HPDE6-E6E7 (cell line): ENCODE data around the gene AGPAT1.
A peak's percentile ranks its signal among the peaks of the same experiment; 100 is the strongest.
"Not testable (repeated sequence)": the region's sequence is repeated elsewhere in the genome, so short reads cannot be mapped to it uniquely, and the experiment has no call there.

ENCODE experiments used
- DNase-seq: peaks from one replicate; pipeline ENCODE4 v3.0.0; 2011; ENCODE audit warnings: missing footprints; ENCODE audit errors: extremely low spot score

The AGPAT1 gene

DNA sequence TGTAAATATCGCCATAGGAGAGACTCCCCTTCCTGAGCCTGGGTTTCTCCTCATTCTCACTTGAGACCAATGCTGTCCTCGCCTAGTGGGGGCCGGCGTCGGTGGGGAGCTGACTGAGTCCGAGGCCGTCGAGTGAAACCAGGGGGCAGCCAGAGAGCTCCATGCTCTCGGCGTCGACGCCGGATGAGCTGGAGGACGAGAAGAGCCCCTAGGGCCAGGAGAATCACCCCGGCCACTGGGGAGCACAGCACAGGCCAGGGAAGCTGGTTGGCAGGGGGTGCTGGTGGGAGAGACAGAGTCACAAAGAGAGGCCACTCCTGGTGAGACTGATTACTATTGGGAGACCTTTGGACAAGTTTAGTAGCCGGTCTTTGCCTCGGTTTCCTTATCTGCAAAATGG lies 23.0 kb upstream of the AGPAT1 start:
- no peak for DNase-seq

DNA sequence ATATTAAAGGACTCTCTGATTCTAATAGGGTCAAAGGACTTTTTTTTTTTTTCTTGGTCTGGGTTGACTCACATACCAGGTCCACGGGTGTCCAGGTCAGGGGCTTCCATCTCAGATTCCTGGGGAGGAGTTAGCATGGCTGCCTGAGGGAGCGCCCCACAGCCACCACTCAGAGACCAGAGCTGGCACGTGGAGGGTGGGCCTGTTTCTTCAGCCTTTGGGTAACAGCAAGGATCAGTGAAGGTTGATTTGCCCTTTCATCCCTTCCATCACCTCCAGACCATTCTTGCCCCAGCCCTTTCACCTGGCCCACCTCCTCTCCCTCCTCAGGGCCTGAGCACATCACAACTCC lies 22.4 kb upstream of the AGPAT1 start:
- no peak for DNase-seq

DNA sequence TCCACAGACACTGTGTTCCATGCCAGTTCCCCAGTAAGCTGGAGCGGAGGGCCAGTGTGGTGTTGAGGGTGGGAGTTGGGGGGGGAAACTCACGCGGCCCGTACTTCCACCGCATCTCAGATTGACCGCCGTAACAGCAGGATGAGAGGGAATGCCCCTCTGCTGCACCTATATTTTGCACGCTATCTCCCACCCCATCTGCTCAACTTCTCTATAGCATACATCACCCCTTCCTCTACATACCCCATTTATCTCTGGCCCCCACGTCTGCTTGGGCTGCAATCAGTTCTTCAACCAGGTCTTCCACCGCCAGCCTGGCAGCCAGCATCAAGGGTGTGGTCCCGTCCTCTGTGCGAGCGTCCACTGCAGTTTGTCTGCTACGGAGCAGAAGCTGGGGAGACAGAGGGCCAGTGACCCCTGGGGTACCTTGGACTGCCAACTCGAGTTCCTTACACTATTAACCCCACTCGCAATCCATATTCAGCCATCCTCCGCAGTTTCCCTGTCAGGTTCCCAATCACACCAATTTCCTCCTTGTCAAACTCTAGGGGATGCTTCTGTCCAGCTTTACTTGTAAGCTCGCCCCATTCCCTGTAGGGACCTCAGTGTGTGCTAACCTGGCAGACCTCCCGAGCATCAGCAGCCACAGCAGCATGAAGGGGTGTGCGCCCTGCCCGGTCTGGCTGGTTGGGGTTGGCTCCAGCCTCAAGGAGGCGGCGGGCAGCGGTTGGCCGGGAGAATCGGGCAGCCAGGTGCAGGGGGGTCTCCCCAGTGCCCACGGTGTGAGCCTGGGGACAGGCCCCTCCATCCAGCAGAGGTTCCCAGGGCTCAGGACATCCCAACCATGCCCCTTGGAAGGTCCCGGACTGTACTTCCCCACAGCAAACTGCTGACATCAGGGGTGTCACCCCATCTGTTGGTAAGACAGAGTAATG lies 21.1 kb upstream of the AGPAT1 start:
- no peak for DNase-seq

- no peak for DNase-seq
Measured at GRCh38 chr6:32195902-32196681, 20.2 kb upstream of the AGPAT1 start.

DNA sequence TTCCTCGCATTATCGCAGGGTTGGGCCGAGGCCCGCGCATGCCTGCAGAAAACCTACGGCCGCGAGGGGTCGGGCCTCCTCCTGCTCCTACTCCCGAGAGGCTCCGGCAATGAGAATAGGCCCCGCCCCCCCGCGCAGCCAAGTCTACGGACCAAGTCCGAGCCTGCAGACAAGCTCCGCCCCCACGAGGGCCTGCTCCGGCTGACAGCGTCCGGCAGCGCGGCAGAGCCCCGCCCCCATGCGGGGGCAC lies 19.7 kb upstream of the AGPAT1 start:
- DNase-seq: peak; percentile 97

DNA sequence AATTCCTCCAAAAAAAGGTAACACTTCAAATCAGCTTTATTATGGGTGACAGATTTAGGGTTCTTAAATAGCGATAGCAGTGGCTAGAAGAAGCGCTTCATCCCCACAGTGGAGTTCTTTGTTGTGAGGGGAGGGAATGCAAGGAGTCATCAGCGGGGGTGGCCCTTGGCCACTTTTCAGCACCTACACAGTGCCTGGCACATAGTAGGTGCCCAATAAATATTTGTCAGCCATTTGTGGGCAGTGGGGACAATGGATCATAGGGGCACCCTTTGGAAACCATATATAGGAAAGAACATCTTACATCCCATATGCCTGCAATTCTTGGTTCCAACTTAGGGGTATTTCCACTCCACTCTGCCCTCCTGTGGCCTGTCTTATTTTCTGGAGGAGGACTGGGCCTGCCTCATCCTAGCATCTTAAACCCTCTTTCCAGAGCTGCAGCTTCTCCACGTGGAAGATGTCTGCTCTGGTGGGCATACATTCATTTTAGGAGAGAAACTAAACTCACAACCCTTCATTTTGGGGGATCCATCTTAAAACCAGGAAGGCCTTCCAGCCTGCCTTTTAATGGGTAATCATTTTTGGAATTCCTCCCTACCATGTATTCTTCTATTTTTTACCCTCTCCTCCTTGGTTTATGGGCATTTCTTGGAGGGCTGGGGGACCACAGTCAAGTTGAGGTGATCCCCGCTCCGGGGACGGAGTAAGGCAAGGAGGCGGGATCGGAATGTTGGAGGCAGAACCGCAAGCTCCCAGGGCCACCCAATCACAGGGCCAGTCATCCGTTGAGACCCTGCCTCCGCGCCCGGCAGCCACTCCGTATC lies 19.2 kb upstream of the AGPAT1 start:
- no peak for DNase-seq

GRCh38 chr6:32194388-32194787 lies 18.5 kb upstream of the AGPAT1 start:
- DNase-seq: no peak

GRCh38 chr6:32193096-32193495 lies 17.2 kb upstream of the AGPAT1 start:
- DNase-seq: not testable (repeated sequence)

- DNase-seq: no peak
Measured at GRCh38 chr6:32192608-32193039, 16.7 kb upstream of the AGPAT1 start, which contains the start of gene GPSM3. GPSM3 (minus strand) TSS chr6:32192643; CDS start chr6:32192513, 130 bp downstream.

DNA sequence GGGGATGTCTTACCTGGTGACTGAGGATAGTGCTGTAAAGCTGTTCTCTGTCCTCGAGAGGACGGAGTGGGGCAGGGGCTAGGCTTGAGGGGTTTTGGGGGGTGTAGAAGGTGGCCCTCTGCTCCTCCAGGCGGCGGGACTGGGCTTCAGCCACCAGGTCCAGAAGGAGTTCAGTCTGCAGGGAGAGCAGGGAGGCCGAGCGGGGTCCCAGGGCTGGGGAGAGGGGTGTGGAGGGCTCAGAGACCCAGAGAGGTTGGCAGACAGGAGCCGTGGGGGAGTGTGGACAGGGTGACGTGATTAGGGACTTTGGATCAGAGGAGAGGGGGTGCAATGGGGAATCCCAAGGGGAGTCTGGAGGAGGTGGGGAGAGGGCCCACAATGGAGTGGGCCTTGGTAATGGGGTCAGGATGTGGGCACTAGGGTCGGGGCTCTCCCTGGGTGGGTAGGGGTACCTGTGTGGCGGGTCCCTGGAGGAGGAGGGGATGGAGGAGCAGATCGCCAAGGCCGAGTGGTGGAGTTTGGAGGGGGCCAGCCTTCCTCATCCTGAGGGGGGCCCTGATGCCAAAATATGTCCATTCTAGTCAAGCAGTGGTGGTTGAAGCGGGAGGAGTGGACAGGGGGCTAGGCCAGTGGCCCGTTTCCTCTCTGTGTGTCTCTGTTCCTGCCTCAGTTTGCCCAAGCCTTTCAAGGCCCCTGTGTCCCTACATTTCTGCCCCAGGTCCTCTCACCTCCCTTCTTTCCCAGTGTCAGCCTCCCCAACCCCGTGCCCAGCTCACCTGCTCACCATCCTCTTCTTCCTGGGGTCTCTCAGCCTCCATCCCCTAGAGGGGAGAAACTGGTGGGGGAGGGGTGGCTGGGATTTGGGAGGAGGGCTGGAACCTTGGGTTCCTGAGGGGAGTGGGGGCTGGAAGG lies 16.1 kb upstream of the AGPAT1 start:
- no peak for DNase-seq

GRCh38 chr6:32190911-32191677 lies 15.2 kb upstream of the AGPAT1 start:
- DNase-seq: no peak

DNA sequence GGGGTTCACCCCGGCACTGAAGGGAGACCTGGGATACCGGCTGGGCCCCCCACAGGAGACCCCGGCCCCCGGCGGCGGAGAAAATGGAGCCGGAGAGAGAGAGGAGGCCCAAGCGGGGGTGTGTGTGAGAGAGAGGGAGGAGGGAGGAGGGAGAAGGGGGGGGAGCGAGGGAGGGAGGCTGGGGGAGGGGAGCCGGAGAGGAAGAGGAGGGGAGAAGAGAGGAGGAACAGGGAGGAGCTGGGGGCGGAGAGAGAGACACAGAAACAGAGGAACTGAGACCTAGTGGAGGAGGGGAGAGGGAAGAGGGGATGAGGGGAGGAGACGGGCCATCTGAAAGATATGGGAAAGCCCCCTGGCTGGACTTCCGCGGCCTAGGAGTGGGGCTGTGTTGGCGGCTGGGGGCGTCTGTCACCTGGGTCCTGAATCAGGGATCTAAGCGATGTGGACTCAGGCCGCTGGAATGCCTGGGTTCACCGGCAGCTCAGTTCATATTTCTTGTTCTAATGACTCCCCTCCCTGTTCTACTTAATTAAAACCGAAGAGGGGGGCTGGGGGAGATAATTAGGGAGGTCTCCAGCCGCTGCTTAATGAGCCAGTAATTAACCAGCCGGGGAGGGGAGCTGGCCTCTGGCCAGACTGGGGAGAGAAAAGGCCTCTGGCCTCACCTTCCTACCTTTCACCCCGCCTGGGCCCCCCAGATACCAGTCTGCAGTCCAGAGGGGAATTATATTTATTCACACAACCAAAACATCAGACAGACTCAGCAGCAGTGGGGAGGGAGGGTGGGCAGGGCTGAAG lies 14.4 kb upstream of the AGPAT1 start, which contains the start of gene PBX2:
Gene PBX2 (minus strand): TSS at position 149 of the 798 bp plus-strand sequence. CDS start 287 bp downstream, outside the sequence.
- DNase-seq: peak; percentile 58

GRCh38 chr6:32189742-32190053 lies 13.8 kb upstream of the AGPAT1 start:
- no peak for DNase-seq

- DNase-seq: no peak
Measured at GRCh38 chr6:32189069-32189741, 13.3 kb upstream of the AGPAT1 start.

GRCh38 chr6:32188381-32189068 lies 12.6 kb upstream of the AGPAT1 start:
- DNase-seq: no peak

DNA sequence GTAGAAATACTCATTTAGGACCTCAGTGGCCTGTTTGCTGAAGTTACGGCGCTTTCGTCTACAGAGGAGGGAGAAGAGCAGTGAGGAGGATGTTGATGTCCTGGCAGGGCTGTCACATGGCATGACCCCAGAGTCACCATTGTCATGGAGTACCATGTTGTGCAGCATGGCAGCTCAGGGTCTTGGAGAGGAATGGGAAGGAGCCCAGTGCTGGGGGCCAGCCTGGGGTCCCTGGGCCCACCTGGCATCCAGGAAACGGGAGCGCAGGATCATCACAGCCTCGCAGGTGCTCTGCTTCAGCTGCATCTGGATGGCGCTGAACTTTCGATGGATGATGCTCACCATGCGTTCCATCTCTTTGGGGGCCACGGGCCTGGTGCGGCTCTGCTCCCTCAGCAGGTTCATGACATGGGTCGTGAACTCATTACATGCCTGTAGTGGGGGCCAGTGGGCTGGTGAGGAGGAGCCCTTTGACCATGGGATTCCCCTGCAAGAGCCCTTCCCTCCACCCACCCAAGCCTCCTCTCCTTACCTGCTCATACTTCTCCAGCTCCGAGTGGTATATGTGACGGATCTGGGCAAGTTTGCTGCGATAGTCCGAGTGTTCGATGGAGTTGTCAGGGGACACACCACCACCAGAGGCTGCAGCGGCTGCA lies 12.0 kb upstream of the AGPAT1 start:
- not testable (repeated sequence) for DNase-seq

DNA sequence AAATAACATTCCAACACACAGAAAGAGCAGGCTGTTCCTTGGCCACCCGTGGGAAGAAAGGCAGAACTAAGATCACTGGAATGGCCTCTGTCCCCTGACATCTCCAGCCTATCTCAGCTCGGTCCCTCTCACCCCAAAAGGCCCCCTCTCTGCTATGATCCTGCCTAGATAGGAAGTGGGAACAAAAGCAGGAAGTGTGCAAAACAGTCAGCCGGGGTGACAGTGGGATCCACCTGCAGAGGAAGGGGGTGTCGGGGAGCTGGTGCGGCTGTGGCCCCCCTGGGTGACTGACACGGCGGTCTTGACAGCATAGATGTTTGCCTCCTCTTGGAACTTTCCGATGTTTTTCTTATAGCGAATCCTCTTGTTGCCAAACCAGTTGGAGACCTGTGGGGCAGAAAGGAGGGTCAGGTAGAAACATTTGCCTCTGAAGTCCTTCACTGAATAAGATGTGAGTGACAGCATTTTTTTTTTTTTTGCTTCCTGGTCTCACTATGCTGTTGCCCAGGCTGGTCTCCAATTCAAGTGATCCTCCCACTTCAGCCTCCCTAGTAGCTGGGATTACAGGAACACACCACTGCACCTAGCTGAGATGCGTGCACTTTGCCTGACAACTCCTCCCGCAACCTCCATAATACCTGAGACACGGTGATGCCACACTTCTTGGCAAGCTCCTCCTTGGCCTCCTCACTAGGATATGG lies 11.3 kb upstream of the AGPAT1 start:
- no peak for DNase-seq
